ENCODE data around the gene RSF1. TPM values are rescaled to one million over a fixed set of nuclear protein-coding genes. Genes with fewer than 3 reads are reported as not detected.

RSF1 gene
- total RNA-seq, 1 donor = 36.9 TPM

GRCh38 chr11:77783025-77783424 lies 37.5 kb downstream of the RSF1 start:
- no peak overlapping the region for H2AFZ ChIP-seq (ENCODE audit: low read length)
- H3K4me1 ChIP-seq (ENCODE audit: insufficient read depth, low read length) = no peaks in the 10 kb centered on the region
- no peak for TF ChIP-seq CTCF (IDR thresholded peaks at IDR 0.05; ENCODE audit: extremely low read depth, low read depth, low read length)
- H3K9me3 ChIP-seq (ENCODE audit: low read depth, low read length) = no peaks in the 10 kb centered on the region
- no peak overlapping the region for H3K4me3 ChIP-seq (ENCODE audit: insufficient read depth, low read length)
- no peak overlapping the region for H3K27ac ChIP-seq (ENCODE audit: low read depth, low read length)
- no peaks in the 10 kb centered on the region for H3K36me3 ChIP-seq (ENCODE audit: insufficient read depth, low read length)
- peaks cover 73% of the 10 kb centered on the region for H4K20me1 ChIP-seq (ENCODE audit: insufficient read depth, low read length)
- H3K27me3 ChIP-seq (ENCODE audit: insufficient read depth, low read length) = no peaks in the 10 kb centered on the region
- peak; percentile 56 for DNase-seq (ENCODE audit: insufficient read length, low spot score, missing footprints)
- no peak overlapping the region for H3K4me2 ChIP-seq (ENCODE audit: insufficient read depth, low read length)
- H3K79me2 ChIP-seq (ENCODE audit: insufficient read depth, low read length) = peaks cover 88% of the 10 kb centered on the region

- Histone ChIP-seq H2AFZ (ENCODE audit: low read length) (no peak overlapping the region), H3K4me1 (ENCODE audit: insufficient read depth, low read length) (no peaks in the 10 kb centered on the region), H3K4me3 (ENCODE audit: insufficient read depth, low read length) (no peak overlapping the region), H3K4me2 (ENCODE audit: insufficient read depth, low read length) (no peak overlapping the region), H4K20me1 (ENCODE audit: insufficient read depth, low read length) (peaks cover 73% of the 10 kb centered on the region), H3K9me3 (ENCODE audit: low read depth, low read length) (no peaks in the 10 kb centered on the region), H3K27ac (ENCODE audit: low read depth, low read length) (no peak overlapping the region), H3K36me3 (ENCODE audit: insufficient read depth, low read length) (no peaks in the 10 kb centered on the region), H3K27me3 (ENCODE audit: insufficient read depth, low read length) (no peaks in the 10 kb centered on the region), H3K79me2 (ENCODE audit: insufficient read depth, low read length) (peaks cover 87% of the 10 kb centered on the region)
- TF ChIP-seq CTCF (IDR thresholded peaks at IDR 0.05; ENCODE audit: extremely low read depth, low read depth, low read length) = no peak
- DNase-seq (ENCODE audit: insufficient read length, low spot score, missing footprints) = peak; percentile 53
These were observed 40.6 kb downstream of the RSF1 start for GRCh38 chr11:77779935-77780334.

- Histone ChIP-seq H3K27me3 (ENCODE audit: insufficient read depth, low read length) (no peaks in the 10 kb centered on the region), H3K4me2 (ENCODE audit: insufficient read depth, low read length) (no peak overlapping the region), H3K36me3 (ENCODE audit: insufficient read depth, low read length) (no peaks in the 10 kb centered on the region), H3K4me1 (ENCODE audit: insufficient read depth, low read length) (no peaks in the 10 kb centered on the region), H3K79me2 (ENCODE audit: insufficient read depth, low read length) (peaks cover 86% of the 10 kb centered on the region), H3K4me3 (ENCODE audit: insufficient read depth, low read length) (no peak overlapping the region), H2AFZ (ENCODE audit: low read length) (no peak overlapping the region), H3K27ac (ENCODE audit: low read depth, low read length) (no peak overlapping the region), H3K9me3 (ENCODE audit: low read depth, low read length) (no peaks in the 10 kb centered on the region), H4K20me1 (ENCODE audit: insufficient read depth, low read length) (peaks cover 65% of the 10 kb centered on the region)
- no peak for DNase-seq (ENCODE audit: insufficient read length, low spot score, missing footprints)
- TF ChIP-seq CTCF (IDR thresholded peaks at IDR 0.05; ENCODE audit: extremely low read depth, low read depth, low read length) = no peak
These were observed 42.0 kb downstream of the RSF1 start for GRCh38 chr11:77778549-77778948.

- peaks cover 85% of the 10 kb centered on the region for H3K79me2 ChIP-seq (ENCODE audit: insufficient read depth, low read length)
- no peak for TF ChIP-seq CTCF (IDR thresholded peaks at IDR 0.05; ENCODE audit: extremely low read depth, low read depth, low read length)
- H2AFZ ChIP-seq (ENCODE audit: low read length) = no peak overlapping the region
- H3K9me3 ChIP-seq (ENCODE audit: low read depth, low read length) = no peaks in the 10 kb centered on the region
- H4K20me1 ChIP-seq (ENCODE audit: insufficient read depth, low read length) = peaks cover 67% of the 10 kb centered on the region
- H3K36me3 ChIP-seq (ENCODE audit: insufficient read depth, low read length) = no peaks in the 10 kb centered on the region
- H3K4me2 ChIP-seq (ENCODE audit: insufficient read depth, low read length) = no peak overlapping the region
- H3K4me1 ChIP-seq (ENCODE audit: insufficient read depth, low read length) = no peaks in the 10 kb centered on the region
- no peak overlapping the region for H3K4me3 ChIP-seq (ENCODE audit: insufficient read depth, low read length)
- no peak overlapping the region for H3K27ac ChIP-seq (ENCODE audit: low read depth, low read length)
- no peaks in the 10 kb centered on the region for H3K27me3 ChIP-seq (ENCODE audit: insufficient read depth, low read length)
- DNase-seq (ENCODE audit: insufficient read length, low spot score, missing footprints) = no peak
These were observed 42.4 kb downstream of the RSF1 start for GRCh38 chr11:77778118-77778517.

All from osteoblast (primary cell).